Measurements from ENCODE around the gene TMEM203. TPM values are rescaled to one million over a fixed set of nuclear protein-coding genes. Genes with fewer than 3 reads are reported as not detected.

Gene TMEM203
- polyA plus RNA-seq, 1 donor (not counting 4 experiments of a cell fraction or from before 2014, with no cell fraction given), result 29.2 TPM

DNA sequence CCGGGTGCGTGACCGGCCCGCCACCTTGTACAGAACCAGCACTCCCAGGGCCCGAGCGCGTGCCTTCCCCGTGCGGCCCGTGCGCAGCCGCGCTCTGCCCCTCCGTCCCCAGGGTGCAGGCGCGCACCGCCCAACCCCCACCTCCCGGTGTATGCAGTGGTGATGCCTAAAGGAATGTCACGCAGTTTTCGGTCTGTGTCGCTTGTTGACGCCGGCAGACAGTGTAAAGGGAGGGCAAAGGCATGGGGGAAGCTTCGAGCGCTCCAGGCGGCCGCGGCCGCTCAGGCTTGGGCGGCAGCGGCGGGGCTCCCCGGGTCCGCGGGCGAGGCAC, 36.9 kb downstream of the TMEM203 start:
- Histone ChIP-seq H3K36me3 (ENCODE audit: control insufficient read depth in 2 of 2, extremely low read depth in 1 of 2, insufficient read depth in 2 of 2, low read length in 2 of 2) (no peaks in the 10 kb centered on the region), H3K9me3 (ENCODE audit: control insufficient read depth, low read depth, low read length) (no peaks in the 10 kb centered on the region), H3K9ac (ENCODE audit: control insufficient read depth, extremely low read depth, insufficient read depth, low read length) (no peak overlapping the region), H3K27me3 (ENCODE audit: control insufficient read depth, extremely low read depth, insufficient read depth, low read length) (peaks cover 94% of the 10 kb centered on the region), H3K4me2 (ENCODE audit: control insufficient read depth, extremely low read depth, insufficient read depth, low read depth, low read length) (peak overlapping the region; percentile 41), H3K9me1 (ENCODE audit: control insufficient read depth, extremely low read depth, insufficient read depth, low read length) (no peaks in the 10 kb centered on the region), H3K79me2 (ENCODE audit: control insufficient read depth, insufficient read depth, low read length) (no peaks in the 10 kb centered on the region), H3K4me1 (ENCODE audit: control insufficient read depth, extremely low read depth, insufficient read depth, low read length) (no peaks in the 10 kb centered on the region), H3K27ac (ENCODE audit: control insufficient read depth, insufficient read depth, low read length) (no peak overlapping the region), H4K20me1 (ENCODE audit: control insufficient read depth, extremely low read depth, insufficient read depth, low read length) (peaks cover 4% of the 10 kb centered on the region), H3K4me3 (ENCODE audit: control insufficient read depth in 2 of 3, extremely low read depth in 1 of 3, insufficient read depth in 2 of 3, low read depth in 1 of 3, low read length in 3 of 3) (peak overlapping the region in 1 of 3 experiments; percentile 5), H2AFZ (ENCODE audit: control insufficient read depth, low read length) (no peak overlapping the region)
- TF ChIP-seq EZH2 (IDR thresholded peaks at IDR 0.05; ENCODE audit: low read length) (peak; percentile 59), CTCF (optimal IDR thresholded peaks at IDR 0.05 in 1 of 3, IDR thresholded peaks at IDR 0.05 in 1 of 3, conservative IDR thresholded peaks at IDR 0.05 in 1 of 3; ENCODE audit: extremely low read depth in 1 of 3, insufficient read depth in 2 of 3, low read length in 3 of 3) (no peak)
- no peak for FAIRE-seq
- no peak for DNase-seq (ENCODE audit: low read depth, low spot score)
- dilution Hi-C loops (cut with MboI; ENCODE audit: extremely low pct_ligation_motif_present, low sequenced_read_pairs), result no loop called here

GRCh38 chr9:137167747-137168572, 37.5 kb downstream of the TMEM203 start:
- Histone ChIP-seq H4K20me1 (ENCODE audit: control insufficient read depth, extremely low read depth, insufficient read depth, low read length) (peaks cover 4% of the 10 kb centered on the region), H3K79me2 (ENCODE audit: control insufficient read depth, insufficient read depth, low read length) (no peaks in the 10 kb centered on the region), H3K9me1 (ENCODE audit: control insufficient read depth, extremely low read depth, insufficient read depth, low read length) (no peaks in the 10 kb centered on the region), H3K27me3 (ENCODE audit: control insufficient read depth, extremely low read depth, insufficient read depth, low read length) (peaks cover 88% of the 10 kb centered on the region), H2AFZ (ENCODE audit: control insufficient read depth, low read length) (no peak overlapping the region), H3K36me3 (ENCODE audit: control insufficient read depth in 2 of 2, extremely low read depth in 1 of 2, insufficient read depth in 2 of 2, low read length in 2 of 2) (no peaks in the 10 kb centered on the region), H3K27ac (ENCODE audit: control insufficient read depth, insufficient read depth, low read length) (no peak overlapping the region), H3K4me2 (ENCODE audit: control insufficient read depth, extremely low read depth, insufficient read depth, low read depth, low read length) (no peak overlapping the region), H3K4me1 (ENCODE audit: control insufficient read depth, extremely low read depth, insufficient read depth, low read length) (no peaks in the 10 kb centered on the region), H3K9me3 (ENCODE audit: control insufficient read depth, low read depth, low read length) (no peaks in the 10 kb centered on the region), H3K4me3 (ENCODE audit: control insufficient read depth in 2 of 3, extremely low read depth in 1 of 3, insufficient read depth in 2 of 3, low read depth in 1 of 3, low read length in 3 of 3) (no peak overlapping the region), H3K9ac (ENCODE audit: control insufficient read depth, extremely low read depth, insufficient read depth, low read length) (no peak overlapping the region)
- dilution Hi-C loops (cut with MboI; ENCODE audit: extremely low pct_ligation_motif_present, low sequenced_read_pairs), result no loop called here
- DNase-seq (ENCODE audit: low read depth, low spot score) (no peak), FAIRE-seq (no peak)
- no peak for TF ChIP-seq CTCF (optimal IDR thresholded peaks at IDR 0.05 in 1 of 3, IDR thresholded peaks at IDR 0.05 in 1 of 3, conservative IDR thresholded peaks at IDR 0.05 in 1 of 3; ENCODE audit: extremely low read depth in 1 of 3, insufficient read depth in 2 of 3, low read length in 3 of 3)
- TF ChIP-seq EZH2 (IDR thresholded peaks at IDR 0.05; ENCODE audit: low read length), result no peak

Measured in keratinocyte (primary cell).